HG03064 (cell line): ENCODE measurements around the gene COL4A1.

Source experiments
- ATAC-seq: cut with Tn5 transposase; IDR thresholded peaks from one replicate; pipeline ENCODE4 v1.9.1; 2021; ENCODE audit warnings: low read depth; ENCODE audit not compliant: unreplicated experiment

COL4A1 gene

DNA sequence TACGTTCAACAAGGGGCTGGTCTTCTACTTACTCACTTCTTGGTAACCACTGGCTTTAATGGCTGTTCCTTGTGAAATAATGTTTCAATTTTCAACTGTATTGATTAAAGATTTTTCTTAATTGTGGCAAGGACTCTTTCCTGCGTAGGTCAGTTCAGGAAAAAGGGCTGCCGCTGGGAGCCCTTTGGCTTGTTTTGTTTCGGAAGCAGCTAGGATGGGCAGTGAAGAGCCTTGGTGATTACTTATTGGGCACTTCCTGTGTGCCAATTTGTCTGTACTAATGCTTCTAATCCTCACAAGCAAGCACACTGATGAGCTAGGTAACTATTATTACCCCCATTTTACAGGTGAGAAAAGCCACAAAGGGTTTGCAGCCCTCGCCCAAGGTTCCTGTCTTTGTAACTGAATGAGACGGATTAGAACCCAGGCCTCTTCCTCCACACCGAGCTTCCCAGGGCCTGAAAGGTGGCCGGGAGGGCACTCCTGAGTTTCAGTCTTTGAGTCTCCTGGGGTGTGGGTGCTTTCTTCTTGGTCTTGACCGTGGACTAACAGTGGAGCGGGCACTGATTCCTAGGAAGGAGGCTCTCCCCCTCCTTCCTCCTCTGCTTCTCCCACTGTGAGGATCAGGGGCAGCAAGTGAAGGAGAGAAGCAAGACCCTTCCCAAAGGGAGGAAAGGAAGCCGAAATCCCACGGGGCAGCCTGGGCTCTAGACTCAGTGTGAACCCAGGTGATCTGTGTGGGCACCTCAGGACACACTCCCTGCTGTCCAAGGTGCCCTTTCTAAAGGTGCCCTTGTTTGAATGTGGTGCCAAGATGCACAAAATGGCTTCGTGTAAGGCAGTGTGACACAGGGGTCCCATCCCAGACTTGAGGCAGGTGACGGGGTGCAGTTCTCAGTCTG lies 3.8 kb upstream of the COL4A1 start:
- no peak for ATAC-seq

DNA sequence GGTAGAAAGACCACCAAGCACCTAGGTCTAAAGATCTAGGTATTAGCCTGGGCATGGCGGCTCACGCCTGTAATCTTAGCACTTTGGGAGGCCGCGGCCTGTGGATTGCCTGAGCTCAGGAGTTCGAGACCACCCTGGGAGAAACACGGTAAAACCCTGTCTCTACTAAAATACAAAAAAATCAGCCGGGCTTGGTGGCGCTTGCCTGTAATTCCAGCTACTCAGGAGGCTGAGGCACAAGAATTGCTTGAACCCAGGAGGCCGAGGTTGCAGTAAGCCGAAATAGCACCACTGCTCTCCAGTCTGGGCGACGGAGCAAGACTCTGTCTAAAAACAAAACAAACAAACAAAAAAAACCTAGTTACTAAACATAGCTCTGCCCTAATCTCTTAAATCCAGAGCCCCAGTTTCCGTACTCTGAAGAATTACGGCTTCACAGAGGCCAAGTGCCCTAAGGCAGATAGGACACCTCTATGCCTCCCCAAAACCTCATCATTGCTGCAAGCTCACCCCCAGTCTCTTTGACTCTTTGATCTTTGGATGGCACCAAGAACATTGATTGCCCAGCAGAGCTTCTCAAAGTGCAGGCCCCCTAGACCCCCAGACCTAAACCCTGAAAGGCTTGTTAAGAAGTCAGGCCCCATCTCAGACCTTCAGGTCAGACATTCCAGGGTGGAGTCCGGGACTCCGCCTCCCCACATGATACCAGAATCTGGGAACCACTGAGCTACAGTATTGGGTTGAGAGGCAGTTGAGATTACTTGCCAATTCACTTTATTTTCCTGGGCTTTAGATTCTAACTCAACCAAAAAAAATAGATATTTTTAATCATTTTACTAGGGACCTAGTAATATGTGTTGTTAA lies 2.9 kb upstream of the COL4A1 start:
- no peak for ATAC-seq

DNA sequence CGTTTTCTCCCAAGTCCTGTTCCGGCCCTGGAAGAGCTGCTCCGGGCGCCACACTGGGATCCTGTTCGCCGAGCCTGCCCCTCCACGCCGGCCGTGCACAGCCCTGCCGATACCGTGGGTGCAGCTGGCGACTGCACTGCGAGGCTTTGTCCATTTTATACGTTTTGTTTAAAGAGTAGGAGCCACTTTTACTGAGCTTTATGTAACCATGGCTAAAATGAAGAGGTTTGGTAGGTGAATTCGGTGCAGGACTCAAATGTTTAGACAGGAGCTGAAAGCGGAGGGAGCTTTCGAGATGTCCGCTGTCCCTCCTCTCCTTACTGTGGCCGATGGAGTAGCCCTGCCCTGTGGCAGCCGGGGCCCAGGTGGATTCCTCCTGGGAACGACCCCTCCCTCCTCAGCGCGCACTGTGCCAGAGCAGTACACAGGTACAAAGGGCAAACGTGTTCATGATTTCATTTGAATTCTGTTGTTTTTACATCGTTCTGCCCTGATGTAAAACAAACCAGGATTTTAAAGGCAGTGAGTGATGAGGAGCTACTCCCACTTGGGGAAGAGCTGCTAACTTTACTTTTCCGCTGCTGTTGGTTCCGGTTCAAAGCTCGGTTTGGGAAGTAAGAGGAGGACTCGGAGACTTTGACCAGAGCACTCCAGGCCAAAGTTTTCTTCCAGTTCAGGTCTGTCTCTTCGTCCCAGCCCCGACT lies 1.9 kb upstream of the COL4A1 start:
- ATAC-seq, result no peak

DNA sequence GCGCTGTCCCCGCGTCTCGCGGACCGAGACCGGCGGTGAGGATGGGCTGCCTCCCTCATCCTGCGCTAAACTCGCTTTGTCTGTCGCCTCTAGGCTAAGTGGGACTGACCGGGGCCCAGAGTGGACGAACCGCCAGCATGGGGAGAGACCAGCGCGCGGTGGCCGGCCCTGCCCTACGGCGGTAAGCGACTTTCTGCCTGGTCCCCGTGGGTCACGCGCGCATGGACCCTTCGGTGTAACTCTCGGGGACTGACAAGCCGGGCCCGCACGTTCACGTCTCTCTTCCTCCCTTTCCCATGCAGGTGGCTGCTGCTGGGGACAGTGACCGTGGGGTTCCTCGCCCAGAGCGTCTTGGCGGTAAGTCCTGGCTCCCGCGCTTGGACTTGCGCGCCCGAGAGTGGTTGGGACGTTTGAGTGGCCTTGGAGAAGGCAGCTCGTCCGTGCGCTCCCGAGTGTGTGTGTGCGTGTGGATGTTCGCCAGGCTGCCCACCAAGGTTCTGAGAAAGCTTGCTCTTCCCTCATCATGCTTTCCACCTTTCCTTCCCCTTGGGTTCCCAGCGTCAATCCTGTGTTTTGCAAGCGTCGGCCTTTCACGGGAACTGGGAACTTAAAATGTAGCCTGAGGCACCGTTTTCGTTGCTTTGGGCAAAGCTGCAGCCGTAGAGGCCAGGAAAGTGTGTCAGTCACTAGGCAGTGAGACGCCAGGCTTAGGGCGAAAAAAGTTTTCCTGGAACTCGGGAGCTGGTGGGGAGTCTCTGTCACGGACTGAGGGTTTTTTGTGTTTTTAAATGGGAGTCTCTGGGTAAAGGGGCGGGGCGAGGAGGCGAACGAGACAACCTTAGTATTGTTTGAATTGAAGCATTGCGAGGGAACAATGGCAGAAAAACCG lies 1.1 kb upstream of the COL4A1 start:
- no peak for ATAC-seq

DNA sequence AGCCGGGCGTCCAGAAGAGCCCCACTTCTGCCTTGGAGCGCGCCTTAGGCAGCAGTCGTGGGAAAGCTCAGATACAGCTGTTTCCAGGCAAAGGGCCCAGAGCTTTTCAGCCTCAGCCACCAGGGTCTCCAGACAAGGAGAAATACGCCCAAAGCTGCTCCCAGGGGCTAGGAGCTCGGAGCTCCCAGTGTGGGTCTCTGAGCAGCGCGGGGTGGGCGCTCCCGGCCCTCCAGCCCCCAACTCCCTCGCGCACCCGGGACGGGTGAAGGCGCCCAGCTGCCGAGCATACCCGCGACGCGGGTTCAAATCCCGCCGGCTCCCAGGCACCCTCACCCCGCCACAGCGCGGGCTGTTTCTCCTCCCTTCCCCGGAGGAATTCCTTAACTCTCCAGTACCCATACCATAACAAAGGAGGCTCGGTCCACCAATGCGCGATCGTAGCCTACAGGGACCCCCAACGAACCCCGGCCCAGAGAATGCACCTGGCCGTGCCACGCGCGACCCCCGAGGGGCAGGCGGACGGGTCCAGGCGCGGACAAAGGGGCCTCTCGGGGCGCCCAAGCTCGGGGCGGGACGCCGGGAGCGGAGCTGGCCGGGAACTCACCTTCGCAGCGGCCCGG lies 507 bp downstream of the COL4A1 start:
- ATAC-seq, result no peak

DNA sequence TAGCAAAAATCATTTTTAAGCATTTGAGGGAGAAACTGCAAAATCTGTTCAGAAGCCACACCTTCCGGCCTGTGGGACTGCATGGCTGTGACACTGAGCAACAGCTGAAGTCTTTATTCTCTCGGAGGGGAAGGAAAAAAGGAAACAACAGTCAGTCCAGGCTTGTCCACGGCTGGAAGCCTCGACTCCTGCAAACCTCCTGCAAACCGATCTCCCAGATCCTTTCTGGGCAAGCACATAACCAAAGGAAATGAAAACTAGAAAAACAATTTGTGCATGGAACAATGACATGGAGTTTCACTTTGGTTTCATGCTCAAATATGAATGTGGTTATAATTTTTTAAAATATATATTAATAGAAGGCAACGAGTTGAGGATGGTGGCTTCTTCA lies 1.0 kb downstream of the COL4A1 start:
- no peak for ATAC-seq

DNA sequence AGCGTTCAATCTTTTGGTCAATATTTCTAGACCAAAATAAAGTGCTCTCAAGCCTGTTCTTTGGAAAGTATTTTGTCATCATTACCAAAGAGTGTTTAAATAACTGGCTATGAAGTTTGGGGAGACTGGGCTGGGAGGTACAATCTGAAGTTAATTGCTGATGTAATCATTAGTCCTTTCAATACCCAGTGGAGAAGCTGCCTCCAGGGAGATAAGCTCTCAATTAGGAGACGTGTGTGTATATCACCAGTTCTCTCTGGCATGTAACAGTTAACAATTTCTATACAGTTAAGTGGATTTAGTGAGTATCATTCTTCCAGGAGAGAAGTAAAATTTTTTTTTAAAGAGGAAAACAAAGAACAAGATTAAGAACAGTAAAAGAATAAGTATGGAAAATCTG lies 1.4 kb downstream of the COL4A1 start:
- ATAC-seq, result no peak

DNA sequence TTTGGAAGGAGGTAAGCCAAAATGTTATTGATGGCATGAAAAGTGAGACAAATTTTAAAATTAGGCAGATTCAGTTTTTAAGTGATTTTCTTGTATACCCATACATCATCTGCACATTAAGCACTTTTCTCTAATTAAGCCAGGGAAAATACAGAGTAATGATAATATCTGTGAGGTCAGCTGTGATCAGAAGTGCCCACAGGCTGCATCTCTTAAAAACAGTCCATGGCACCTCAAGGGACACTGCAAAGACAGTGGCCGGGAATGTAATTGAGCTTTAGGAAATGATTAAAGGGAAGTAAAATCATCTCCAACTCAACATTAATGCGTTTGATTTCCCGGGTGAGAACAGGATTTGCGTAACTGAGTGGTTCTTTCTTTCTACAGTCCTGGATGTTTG lies 2.0 kb downstream of the COL4A1 start:
- no peak for ATAC-seq

DNA sequence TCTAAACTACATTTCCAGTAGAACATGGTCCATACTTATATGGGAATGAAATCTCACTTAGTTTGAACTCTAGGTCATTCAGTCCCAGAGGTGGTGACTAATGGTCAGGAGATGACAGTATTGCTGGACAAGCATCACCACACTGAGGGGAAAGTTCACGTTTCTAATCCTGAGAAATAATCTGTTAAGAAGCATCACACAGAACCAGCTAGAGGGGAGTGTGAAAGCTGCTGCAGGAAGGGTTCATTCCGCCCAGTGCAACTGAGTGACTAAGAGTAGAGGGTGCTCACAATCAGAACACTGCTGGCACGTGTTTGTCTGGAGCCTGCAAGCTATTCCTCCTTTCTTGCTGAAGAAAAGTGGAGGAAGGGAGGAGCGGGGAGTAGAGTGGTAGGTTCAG lies 2.7 kb downstream of the COL4A1 start:
- ATAC-seq, result no peak

DNA sequence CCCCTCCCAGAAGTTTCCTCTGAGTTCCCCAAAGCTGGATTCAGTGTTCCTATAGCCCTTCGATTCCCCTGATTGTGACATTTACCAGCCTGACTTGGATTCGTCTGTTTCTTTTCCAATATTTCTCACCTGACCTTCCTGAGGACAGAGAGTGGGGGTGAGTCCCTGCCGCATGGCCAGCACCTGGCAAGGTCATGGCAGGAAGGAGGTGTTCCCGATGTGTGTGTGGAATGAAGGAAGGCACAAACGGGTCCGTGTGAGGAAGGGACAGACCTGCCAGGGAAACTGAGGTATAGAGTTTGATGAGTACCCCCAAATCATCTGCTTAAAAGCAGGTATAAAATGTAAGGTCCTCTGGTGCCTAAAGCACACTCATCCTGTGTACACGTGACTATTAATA lies 3.3 kb downstream of the COL4A1 start:
- no peak for ATAC-seq

DNA sequence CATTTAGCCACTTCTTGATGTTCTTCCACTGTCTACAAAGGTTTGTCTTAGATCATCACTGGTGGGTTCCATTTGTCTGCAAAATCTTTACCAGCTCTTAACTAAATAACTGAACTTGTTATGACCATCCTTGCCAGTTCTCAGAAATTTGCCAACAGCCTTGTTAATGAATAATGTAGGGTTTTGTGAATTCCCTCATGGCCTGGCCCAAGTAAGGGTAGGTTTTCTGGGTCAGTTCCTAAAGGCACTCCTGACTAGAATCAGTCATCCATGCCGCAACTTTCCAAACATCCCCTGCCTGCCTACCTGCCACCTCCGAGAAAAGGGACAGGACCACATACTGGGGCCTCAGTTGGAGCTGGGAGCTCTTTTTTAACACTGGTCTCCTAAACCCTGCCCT lies 4.0 kb downstream of the COL4A1 start:
- no peak for ATAC-seq

DNA sequence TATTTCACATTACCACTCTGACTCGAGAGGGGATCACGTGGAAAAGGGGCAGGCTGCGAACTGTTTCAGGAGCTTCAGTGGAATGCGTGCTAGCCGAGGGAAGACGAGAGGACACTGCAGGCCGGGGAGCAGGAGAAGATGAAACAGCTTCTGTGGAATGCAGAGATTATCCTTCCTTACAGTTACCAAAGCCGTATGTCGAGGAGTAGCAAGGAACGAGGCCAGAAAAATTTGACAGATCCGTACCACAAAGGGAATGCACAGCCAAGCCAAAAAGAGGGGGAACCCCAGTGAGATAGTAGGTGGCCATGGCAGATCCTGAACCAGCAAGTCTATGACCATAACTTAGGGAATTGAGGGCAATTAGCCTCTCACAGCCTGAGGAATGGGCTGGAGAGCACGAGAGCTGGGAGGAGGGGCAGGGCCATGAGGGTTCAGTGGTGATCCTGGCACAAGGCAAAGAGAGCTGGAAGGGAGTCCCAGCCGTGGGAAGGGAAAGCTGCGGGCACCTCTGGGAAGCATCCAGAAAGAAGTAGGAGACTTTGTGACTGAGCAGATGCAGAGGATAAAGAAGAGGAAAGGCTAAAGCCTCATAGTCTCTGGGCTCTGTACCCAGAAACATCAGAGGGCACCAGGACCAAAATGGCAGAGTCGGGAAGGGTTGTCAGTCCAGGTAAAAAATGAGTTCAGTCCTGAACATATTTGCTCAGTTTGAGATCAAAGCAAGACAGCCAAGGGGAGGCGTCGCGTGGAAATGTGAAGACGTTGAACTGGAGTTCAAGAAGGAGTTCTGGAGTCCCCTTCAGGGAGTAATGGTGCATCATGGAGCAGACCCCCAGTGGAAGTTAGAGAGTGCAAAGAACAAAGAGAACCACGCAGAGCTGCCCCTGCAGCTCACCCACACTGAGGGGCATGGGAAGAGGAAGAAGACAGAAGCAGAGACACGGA lies 5.1 kb downstream of the COL4A1 start:
- no peak for ATAC-seq

DNA sequence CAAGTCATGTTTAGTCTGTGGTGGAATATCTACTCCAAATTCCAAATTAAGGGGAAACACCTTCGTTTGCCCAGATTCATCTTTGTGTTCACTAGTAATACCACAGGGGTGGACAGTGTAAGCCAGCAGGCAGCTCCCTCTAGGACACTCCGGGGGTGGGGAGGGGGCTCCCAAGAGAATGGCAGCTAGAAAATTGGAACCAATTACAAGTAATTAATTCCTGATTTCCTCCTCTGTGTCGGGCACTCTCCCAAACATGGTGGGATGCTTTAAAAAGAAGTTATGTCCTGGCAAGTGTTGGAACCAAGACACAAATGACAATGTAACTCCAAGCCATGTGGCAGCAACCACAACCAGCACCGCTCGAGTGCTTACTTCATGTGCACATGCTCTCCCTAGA lies 5.9 kb downstream of the COL4A1 start:
- no peak for ATAC-seq

DNA sequence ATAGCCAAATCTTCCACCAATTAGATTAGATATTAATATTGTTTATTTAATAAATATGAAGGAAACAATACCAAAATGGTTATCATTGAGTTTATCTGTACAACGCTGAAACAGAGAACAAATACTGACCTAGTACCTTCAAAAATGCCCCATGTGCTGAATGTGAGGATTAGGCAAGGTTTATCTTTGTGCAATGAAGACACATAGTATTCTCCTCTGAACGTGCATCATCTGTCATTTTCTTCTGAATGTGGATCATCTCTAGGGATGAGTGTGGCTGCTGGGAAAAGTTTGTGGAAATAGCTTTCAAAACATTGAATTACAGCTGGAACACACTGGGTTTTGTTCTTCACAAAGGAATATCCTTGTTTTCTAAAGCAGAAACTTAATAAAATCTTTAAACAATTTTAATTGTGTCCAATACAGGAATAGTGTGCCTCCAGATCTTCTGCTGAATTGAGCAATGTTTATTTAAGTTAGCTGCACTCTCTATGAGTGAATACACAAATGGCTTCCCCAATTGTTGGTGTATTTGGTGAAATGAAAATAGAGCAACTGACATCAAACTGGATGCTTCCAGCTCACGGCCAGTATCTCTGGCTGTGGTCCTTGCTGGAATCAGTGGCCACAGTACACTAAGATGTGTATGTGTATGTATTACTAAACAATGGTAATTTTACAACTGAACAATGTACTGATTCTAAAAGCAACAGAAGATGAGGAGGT lies 6.7 kb downstream of the COL4A1 start:
- ATAC-seq, result no peak

DNA sequence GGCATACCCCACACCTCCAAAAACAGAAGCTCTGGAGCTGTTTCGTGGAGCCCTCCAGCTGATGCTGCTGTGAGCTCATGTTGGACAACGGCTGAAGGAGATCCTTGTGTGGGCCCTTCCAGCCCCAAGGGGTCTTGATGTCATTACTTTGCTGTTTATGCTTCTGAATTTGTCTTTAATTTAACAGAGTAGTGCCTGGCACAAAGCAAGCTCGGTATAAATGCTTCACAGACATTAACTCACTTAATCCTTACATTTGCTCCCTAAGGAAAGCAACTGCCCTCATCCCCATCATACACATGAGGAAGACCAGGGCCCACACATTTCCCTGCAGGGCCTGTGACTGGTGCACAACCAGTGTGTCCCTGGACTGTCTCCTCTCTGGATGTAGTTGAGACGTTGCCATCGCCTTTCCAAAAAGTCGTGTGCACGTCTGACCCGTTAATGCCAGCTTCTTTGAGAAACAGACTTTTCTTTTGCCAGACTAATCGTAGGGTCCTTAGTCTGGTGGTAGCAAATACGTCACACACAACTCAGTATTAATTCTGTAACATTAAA lies 7.6 kb downstream of the COL4A1 start:
- no peak for ATAC-seq

DNA sequence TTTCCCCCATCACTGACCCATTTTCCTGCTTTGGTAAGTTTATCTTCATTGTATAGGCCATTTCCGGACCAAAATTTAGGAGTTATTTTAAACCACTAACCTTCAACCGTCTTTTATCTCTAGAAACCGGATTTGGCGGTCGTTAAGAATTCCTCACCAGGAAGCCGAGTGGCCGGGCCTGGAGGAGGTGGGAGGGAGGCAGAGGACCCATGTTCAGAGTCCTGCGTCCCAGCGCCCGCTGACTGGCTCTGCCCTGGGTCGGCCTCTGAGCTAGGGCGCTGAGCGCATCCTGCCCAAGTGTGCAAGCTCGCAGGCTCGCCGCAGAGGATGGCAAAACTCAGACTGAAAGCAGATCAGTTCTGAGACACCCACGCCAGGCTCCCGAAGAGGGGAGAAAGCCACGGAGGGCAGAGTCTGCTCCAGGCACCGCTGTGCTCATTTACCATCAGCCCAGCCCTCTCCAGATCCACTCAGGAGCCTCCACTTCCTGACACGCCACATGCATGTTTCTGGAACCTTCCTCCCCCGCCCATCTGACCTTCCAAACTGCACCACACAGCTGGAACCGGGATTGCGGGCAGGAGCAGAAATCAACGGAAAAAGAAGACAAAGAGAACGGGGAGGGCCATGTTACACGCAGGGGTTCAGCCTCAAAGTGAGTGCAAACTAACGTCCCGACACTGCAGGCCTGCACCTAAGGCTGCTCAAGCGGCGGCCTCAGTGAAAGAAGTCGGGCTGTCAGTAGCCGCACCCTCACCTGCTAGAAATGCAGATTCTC lies 8.3 kb downstream of the COL4A1 start:
- ATAC-seq, result no peak
